KG1 (cell line): ENCODE results near the gene NATD1.
"Not testable (repeated sequence)": the region's sequence is repeated elsewhere in the genome, so short reads cannot be mapped to it uniquely, and the experiment has no call there.

Experiments used
- DNase-seq: peaks from one replicate; lab custom pipeline; 2025; lab: John Stamatoyannopoulos, UW

Gene NATD1

DNA sequence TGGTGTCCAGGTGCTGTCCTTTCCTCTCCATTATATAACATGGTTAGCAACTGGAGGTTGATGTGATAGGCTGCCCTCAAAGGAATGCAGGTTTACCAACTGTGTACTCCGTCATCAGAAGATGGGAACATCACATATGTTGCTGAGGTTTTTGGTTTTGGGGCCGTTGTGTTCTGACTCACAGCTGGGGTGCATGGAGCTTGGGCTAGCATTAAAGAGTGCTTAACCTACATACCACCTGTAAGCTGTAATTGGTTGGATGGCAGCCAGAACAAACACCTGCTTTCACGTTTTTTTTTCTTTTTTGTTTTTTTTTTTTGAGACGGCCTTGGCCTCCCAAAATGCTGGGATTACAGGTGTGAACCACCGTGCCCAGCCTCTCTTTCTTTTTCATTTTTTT is 60.2 kb downstream of the NATD1 start:
- DNase-seq, result no peak

DNA sequence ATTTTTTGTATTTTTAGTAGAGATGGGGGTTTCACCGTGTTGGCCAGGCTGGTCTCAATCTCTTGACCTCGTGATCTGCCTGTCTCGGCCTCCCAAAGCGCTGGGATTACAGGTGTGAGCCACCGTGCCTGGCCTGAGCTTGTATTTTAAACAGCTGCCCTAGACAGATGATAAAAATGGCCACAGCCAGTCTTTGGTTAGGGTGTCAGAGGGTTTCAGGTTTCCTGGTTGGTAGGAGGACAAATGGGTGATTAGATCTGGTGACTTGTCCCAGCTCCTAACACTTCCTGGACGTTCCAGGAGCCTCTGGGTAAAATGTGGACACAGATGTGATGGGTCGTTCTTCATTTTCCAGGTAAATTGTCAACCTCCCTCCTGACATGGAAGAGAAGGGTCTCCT is 60.8 kb downstream of the NATD1 start:
- DNase-seq, result not testable (repeated sequence)

GRCh38 chr17:21191698-21192097 is 61.5 kb downstream of the NATD1 start:
- DNase-seq, result no peak

DNA sequence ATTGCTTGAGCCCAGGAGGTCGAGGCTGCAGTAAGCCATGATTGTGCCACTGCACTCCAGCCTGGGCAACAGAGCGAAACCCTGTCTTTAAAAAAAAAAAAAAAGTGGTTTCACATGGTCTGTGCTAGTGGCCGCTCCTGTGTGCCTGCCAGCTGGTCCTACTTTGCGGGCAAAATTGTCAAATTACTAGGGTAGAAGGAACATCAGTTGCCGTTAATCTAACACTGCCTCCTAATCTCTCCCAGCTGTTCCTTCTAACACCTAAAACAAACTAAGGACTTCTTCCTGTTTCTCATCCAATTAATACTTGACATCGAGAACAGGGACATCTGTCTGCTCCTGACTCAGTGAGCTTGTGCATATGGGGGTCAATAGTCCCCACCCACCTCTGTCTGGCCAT is 63.1 kb downstream of the NATD1 start:
- no peak for DNase-seq

DNA sequence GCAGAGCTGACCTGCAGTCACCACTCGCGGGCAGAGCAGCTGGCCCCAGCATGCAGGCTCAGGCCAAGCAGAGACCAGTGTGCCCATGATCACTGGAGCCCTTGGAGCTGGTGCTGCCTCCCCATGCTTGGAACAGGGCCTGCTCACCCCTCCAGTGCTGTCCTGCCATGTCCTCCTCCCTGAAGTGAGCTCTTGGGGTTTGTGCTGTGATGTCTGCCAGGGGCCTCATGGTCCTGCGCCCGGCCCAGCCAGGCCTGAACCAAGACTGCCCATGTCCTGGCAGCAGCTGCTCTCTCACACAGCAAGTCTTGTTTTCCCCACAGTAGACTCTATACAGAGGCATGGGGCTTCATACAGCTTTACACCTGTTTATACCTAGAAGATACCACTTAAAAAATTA is 63.8 kb downstream of the NATD1 start:
- no peak for DNase-seq
